ENCODE results near the gene PRR14. TPM values are rescaled to one million over a fixed set of nuclear protein-coding genes. Genes with fewer than 3 reads are reported as not detected.

Gene PRR14
- total and polyA plus RNA-seq, 2 of the 8 experiments (the other 6 are each of a cell fraction or from before 2014, with no cell fraction given): 3.6 to 16.1 TPM

- Histone ChIP-seq H3K18ac (ENCODE audit: extremely low read depth, low read length) (peak within 1 kb of the TSS; percentile 100), H3K4me1 (replicated peaks in 1 of 4; ENCODE audit: control insufficient read depth in 3 of 4, insufficient read depth in 4 of 4, low read length in 3 of 4) (peaks cover 0 to 4% (median 3%) of the 10 kb centered on the region in 4 experiments; a peak in 5 of 7 replicates), H3K9ac (replicated peaks in 1 of 4; ENCODE audit: extremely low read depth in 1 of 4, low read depth in 3 of 4, low read length in 3 of 4) (peak within 1 kb of the TSS; percentile 94 to 99 (median 98)), H4K5ac (ENCODE audit: insufficient read length, low read depth, low read length) (peak within 1 kb of the TSS; percentile 99), H3K56ac (replicated peaks; ENCODE audit: insufficient read length, low read depth, low read length) (peak within 1 kb of the TSS; percentile 100), H2AK5ac (ENCODE audit: low read depth, low read length) (no peak within 1 kb of the TSS), H3K9me3 (ENCODE audit: insufficient read depth in 2 of 2, low read depth in 1 of 2, low read length in 1 of 2) (no peaks in the 10 kb centered on the region), H4K8ac (ENCODE audit: extremely low read depth, insufficient read depth, low read length) (peak within 1 kb of the TSS; percentile 100), H3K79me1 (ENCODE audit: low read depth, low read length) (peaks cover 6% of the 10 kb centered on the region; the same call in 1 of the 2 replicates), H3K79me2 (ENCODE audit: control insufficient read depth in 1 of 2, insufficient read depth in 2 of 2, low read length in 2 of 2) (peaks cover 0 to 27% of the 10 kb centered on the region in 2 experiments; a peak in 3 of 4 replicates), H3K23me2 (ENCODE audit: low read depth, low read length) (peaks cover 5% of the 10 kb centered on the region), H3K23ac (ENCODE audit: insufficient read length) (no peak within 1 kb of the TSS), H3K4ac (replicated peaks; ENCODE audit: insufficient read length, low read depth, low read length) (peak within 1 kb of the TSS; percentile 100), H3K4me3 (ENCODE audit: extremely low read depth in 1 of 4, insufficient read depth in 2 of 4, low read depth in 3 of 4, low read length in 4 of 4) (peak within 1 kb of the TSS; percentile 72 to 97 (median 86)), H3K4me2 (ENCODE audit: insufficient read depth in 1 of 2, low read depth in 2 of 2, low read length in 2 of 2) (peak within 1 kb of the TSS; percentile 76 to 77), H3K14ac (ENCODE audit: insufficient read length) (peak within 1 kb of the TSS; percentile 13), H2BK12ac (ENCODE audit: low read depth, low read length) (peak within 1 kb of the TSS; percentile 99), H2BK5ac (ENCODE audit: low read depth, low read length) (peak within 1 kb of the TSS; percentile 100), H4K91ac (replicated peaks; ENCODE audit: insufficient read length, low read length) (peak within 1 kb of the TSS; percentile 100), H2BK15ac (ENCODE audit: low read length) (peak within 1 kb of the TSS; percentile 98; the same call in 1 of the 2 replicates), H3K27me3 (replicated peaks in 1 of 4; ENCODE audit: control insufficient read depth in 3 of 4, extremely low read depth in 1 of 4, insufficient read depth in 3 of 4, low read length in 3 of 4) (peaks cover 10 to 29% (median 20%) of the 10 kb centered on the region in 4 experiments), H2BK120ac (replicated peaks; ENCODE audit: low read depth, low read length) (peak within 1 kb of the TSS; percentile 85), H2AFZ (ENCODE audit: low read length) (no peak within 1 kb of the TSS; the same call in 1 of the 2 replicates), H4K20me1 (replicated peaks in 1 of 2; ENCODE audit: control insufficient read depth in 1 of 2, insufficient read depth in 2 of 2, low read length in 2 of 2) (peaks cover 5 to 17% of the 10 kb centered on the region in 2 experiments), H3K36me3 (ENCODE audit: control insufficient read depth in 2 of 4, insufficient read depth in 4 of 4, low read length in 3 of 4) (peaks cover 10 to 21% (median 17%) of the 10 kb centered on the region in 4 experiments; a peak in 7 of 8 replicates), H2BK20ac (ENCODE audit: low read length) (no peak within 1 kb of the TSS), H3K27ac (ENCODE audit: low read depth, low read length) (peak within 1 kb of the TSS; percentile 100)
- CTCF ChIA-PET (ENCODE audit: partially characterized antibody): interaction anchor here (0.5 to 0.6 kb wide), 2 partner anchors 42 to 289 kb away, joined by 3 to 4 read pairs; no protein-coding TSS in a partner anchor
- FAIRE-seq: no peak
- DNase-seq (ENCODE audit: low read depth in 1 of 2, low spot score in 2 of 2): peak in 1 of 2 experiments; percentile 89
- WGBS, 2 experiments (ENCODE audit: extremely low coverage in 1 of 2, insufficient coverage in 1 of 2, insufficient read length in 1 of 2, insufficient replicate concordance in 2 of 2, low coverage in 1 of 2, low lambda C conversion rate in 2 of 2, missing lambda C conversion rate in 1 of 2): 10% methylated on average over 25 of the region's 57 CpGs; no CpG with 5 or more reads in 1 of the 2 experiments
- POLR2A ChIA-PET (ENCODE audit: partially characterized antibody): interaction anchor here (0.6 to 4.7 kb wide), 9 partner anchors 12 to 344 kb away, joined by 3 to 26 read pairs (median 6); partner anchors contain the start of genes CD2BP2, FBRS and PHKG2
- TF ChIP-seq RAD21 (IDR thresholded peaks at IDR 0.05 in 1 of 2, conservative IDR thresholded peaks at IDR 0.05 in 1 of 2; ENCODE audit: low read depth in 2 of 2, low read length in 2 of 2) (no peak), SP2 (IDR thresholded peaks at IDR 0.05; ENCODE audit: low read length) (no peak)
- TF ChIP-seq, protein P1, sequence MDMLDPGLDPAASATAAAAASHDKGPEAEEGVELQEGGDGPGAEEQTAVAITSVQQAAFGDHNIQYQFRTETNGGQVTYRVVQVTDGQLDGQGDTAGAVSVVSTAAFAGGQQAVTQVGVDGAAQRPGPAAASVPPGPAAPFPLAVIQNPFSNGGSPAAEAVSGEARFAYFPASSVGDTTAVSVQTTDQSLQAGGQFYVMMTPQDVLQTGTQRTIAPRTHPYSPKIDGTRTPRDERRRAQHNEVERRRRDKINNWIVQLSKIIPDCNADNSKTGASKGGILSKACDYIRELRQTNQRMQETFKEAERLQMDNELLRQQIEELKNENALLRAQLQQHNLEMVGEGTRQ (IDR thresholded peaks at IDR 0.05; ENCODE audit: low read length): no peak
These were observed 48.3 kb downstream of the PRR14 start, which contains the start of gene SRCAP for GRCh38 chr16:30698816-30699614. Gene SRCAP (plus strand): TSS chr16:30699171. CDS start chr16:30700825, 1,654 bp downstream.

All from H1 (cell line).